HFF-Myc (cell line): ENCODE measurements around the gene ABCB4.

ENCODE experiments used
- DNase-seq: peaks from one replicate; pipeline ENCODE4 v3.0.0-alpha.2; 2011; ENCODE audit warnings: low read depth; ENCODE audit errors: extremely low read depth
- H3K4me3 ChIP-seq: replicated peaks from 2 replicates; pipeline ENCODE4 v1.5.1; 2011; ENCODE audit warnings: low read depth, mild to moderate bottlenecking, control low read depth, low read length
- TF ChIP-seq, protein P1 (sequence below): IDR thresholded peaks from 2 replicates; pipeline ENCODE4 v1.5.1; 2012; ENCODE audit warnings: mild to moderate bottlenecking, low read depth, low read length, control low read depth; ENCODE audit errors: missing control alignments

Gene ABCB4

DNA sequence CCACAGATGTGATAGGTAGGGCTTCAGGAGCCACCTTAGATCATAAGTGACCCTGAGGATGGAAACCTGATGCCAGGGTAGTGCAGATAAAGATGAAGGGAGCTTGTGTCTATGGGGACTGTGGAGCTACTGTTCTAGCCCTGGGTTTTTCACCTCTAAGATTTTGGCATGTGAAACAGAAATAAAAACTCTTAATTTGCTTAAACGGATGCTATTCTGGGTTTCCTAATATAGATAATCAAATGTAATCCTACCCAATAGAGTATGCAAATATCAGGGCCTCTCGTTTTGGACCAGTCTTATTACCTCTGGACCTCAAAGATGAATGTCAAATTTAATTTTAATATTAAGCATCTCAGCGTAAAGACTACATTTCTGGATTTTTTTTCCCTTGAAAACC, 49.3 kb downstream of the ABCB4 start:
- TF ChIP-seq, protein P1, sequence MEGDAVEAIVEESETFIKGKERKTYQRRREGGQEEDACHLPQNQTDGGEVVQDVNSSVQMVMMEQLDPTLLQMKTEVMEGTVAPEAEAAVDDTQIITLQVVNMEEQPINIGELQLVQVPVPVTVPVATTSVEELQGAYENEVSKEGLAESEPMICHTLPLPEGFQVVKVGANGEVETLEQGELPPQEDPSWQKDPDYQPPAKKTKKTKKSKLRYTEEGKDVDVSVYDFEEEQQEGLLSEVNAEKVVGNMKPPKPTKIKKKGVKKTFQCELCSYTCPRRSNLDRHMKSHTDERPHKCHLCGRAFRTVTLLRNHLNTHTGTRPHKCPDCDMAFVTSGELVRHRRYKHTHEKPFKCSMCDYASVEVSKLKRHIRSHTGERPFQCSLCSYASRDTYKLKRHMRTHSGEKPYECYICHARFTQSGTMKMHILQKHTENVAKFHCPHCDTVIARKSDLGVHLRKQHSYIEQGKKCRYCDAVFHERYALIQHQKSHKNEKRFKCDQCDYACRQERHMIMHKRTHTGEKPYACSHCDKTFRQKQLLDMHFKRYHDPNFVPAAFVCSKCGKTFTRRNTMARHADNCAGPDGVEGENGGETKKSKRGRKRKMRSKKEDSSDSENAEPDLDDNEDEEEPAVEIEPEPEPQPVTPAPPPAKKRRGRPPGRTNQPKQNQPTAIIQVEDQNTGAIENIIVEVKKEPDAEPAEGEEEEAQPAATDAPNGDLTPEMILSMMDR = no peak

DNA sequence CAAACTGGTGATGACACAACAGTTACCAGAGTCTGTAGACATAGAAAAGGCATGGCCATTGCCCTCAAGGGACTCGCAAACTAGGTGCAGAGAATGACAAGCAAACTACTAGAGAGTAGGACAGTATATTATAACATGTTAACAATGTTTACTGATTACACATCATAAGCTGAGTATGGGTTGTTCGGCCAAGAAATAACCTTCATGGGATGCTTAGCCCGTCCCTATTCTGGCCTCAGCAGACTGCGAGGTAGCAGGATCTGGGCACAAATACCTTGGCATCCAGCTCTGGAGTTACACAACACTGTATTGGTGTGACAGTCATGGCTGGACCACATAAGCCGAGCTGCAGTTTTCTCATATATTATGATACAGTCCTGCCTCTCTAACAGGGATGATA, 51.4 kb downstream of the ABCB4 start:
- no peak for DNase-seq
- TF ChIP-seq, protein P1 = no peak

More for the DNA sequence above, 49.3 kb downstream of the ABCB4 start:
- no peak overlapping the region for H3K4me3 ChIP-seq
- no peak for DNase-seq

DNA sequence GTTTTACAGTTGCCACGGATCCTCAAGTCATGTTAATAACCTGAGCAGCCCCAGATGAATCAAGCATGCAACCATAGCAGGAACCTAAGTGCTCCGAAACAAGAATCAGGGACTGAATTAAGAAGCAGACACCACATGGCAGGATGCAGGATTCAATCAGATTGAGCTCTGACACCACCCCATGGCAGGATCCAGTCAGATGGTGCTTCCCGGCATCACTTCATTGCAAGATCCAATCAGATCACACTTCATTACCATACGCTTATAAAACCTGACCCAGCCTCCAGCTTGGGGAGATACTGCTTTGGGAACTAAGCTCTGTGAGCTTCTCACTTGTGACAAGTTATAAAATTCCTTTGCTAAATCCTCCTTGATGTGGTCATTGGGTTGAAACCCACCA, 55.3 kb downstream of the ABCB4 start:
- peak; percentile 4 for DNase-seq
- no peak overlapping the region for H3K4me3 ChIP-seq
- TF ChIP-seq, protein P1 = no peak

More for the DNA sequence above, 51.4 kb downstream of the ABCB4 start:
- H3K4me3 ChIP-seq = no peak overlapping the region

DNA sequence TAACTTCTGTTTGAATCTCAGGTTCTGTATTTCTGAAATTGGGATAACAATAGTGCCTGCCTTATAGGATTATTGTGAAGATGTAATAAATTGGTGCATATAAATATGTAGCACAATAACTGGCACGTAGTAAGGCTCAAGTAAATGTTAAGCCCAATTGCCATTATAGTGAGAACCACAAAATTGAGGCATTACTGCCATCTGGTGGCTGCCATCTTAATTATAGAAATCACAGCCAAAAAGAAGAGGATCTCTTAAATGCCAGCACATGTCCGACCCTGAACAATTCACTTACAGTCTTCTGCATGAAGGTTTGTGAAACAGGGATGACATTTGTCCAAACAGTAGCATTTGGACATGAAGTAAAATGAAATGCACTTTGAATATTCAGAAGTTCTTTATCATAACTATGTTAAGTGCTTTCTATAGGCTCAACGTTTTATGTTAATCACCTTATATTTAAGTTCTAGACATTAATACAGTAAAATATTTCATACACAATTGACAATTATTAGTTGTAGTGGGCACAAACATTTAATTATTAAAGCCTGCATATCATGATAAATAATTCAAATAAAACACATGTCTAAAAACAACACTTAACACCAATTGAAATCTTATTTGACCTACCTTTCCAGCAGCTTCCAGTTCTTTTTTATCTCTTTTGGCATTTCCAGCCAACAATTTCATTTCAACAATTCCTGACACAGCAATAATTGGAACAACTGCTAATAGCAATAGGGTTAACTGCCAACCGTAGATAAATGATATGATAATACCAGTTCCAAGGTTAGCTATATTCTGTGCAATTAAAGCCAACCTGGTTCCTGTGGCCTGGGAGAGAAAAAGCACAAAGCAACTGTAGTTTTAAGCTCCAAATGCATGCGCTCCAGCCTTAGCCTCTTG, 58.5 kb downstream of the ABCB4 start:
- TF ChIP-seq, protein P1 = peak; percentile 44
- DNase-seq = peak; percentile 32
- no peak overlapping the region for H3K4me3 ChIP-seq

DNA sequence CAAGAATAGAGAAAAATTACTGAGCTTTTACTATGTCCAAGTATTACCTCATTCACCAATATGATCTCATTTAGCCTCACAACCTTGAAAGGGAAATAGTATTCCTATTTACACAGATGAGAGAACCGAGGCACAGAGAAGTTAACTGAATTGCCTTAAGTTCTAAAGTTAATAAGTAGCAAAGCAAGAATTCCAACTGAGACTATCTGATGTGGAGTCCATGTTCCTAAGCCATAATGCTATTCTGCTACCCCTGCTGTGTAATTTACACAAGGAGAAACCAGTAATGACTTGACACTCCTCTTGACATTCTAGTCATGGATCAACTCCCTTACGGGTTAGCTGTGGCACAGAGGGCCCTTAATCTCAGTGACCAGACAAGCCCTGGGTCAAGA, 60.7 kb downstream of the ABCB4 start:
- TF ChIP-seq, protein P1 = no peak
- H3K4me3 ChIP-seq = no peak overlapping the region
- DNase-seq = no peak

DNA sequence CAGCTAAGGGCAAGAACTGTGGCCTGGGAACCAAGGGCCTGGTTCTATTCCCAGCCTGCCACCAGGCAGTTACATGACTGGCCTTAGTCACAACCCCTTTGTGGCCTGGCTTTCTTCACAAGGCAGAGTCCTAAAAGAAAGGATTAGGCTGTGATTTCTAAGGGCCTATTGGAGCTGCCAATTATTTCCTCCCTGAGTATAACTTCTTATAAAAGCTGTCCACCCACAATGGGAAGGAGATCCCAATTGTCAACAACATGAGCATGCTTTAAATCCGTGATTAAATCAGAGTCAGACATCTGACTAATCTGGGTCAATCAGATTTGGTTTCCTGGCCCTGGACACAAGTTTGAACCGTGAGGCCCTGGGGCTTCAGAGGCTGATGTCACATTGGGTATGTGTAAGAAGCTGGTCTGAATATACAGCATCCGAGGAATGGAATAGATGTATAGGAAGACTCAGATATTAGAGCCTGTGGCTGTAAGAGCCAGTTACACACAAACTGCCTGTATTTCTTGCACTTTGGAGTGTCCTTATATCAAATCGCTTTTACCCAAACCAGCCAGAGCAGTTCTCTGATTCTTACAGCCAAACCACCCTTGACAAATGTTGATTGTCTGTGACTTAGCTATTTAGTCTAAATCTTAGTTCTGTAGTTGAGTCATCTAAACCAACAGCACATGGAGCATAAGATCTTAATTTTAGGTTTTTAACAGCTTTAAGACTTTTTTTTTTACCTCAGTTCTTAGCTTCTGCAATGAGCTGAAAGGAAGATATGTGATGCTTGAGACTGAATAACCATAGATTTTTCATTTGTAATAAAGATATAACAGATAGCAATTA, 61.3 kb downstream of the ABCB4 start:
- peak; percentile 5 for DNase-seq
- H3K4me3 ChIP-seq = no peak overlapping the region
- TF ChIP-seq, protein P1 = no peak
